ENCODE data around the gene FLNA.
"Not testable (repeated sequence)": the region's sequence is repeated elsewhere in the genome, so short reads cannot be mapped to it uniquely, and the experiment has no call there.

The FLNA gene

GRCh38 chrX:154302998-154303397 lies 71.4 kb downstream of the FLNA start:
- intact Hi-C loops (cut with DNase I) = not testable (repeated sequence)

GRCh38 chrX:154300816-154301215 lies 73.6 kb downstream of the FLNA start:
- intact Hi-C loops (cut with DNase I) = no loop called here
- DNase-seq = no peak

More at GRCh38 chrX:154302998-154303397, 71.4 kb downstream of the FLNA start:
- DNase-seq = not testable (repeated sequence)
